GM10266 (cell line): Measurements from ENCODE around the gene UVSSA.

Experiments
- DNase-seq: peaks from one replicate; pipeline ENCODE4 v3.0.0; 2012; ENCODE audit errors: extremely low spot score
- CTCF ChIP-seq: IDR thresholded peaks from 2 replicates; pipeline ENCODE4 v1.5.1; 2012; ENCODE audit warnings: mild to moderate bottlenecking, low read depth; ENCODE audit not compliant: control insufficient read depth, insufficient read depth; ENCODE audit errors: missing control alignments

The UVSSA gene

GRCh38 chr4:1346781-1347409 lies at the start of gene UVSSA:
TSS of gene UVSSA (plus strand) at chr4:1347208. CDS start at chr4:1348092, 884 bp downstream.
- TF ChIP-seq CTCF: no peak
- DNase-seq: peak; percentile 100

- DNase-seq: no peak
- no peak for TF ChIP-seq CTCF
Observed at GRCh38 chr4:1297456-1298325, 49.3 kb upstream of the UVSSA start.

GRCh38 chr4:1298461-1298860 lies 48.5 kb upstream of the UVSSA start:
- no peak for TF ChIP-seq CTCF
- no peak for DNase-seq

GRCh38 chr4:1299301-1299860 lies 47.6 kb upstream of the UVSSA start:
- no peak for TF ChIP-seq CTCF
- DNase-seq: peak; percentile 29

GRCh38 chr4:1300466-1301455 lies 46.2 kb upstream of the UVSSA start:
- no peak for TF ChIP-seq CTCF
- no peak for DNase-seq

- no peak for TF ChIP-seq CTCF
- DNase-seq: no peak
Observed at GRCh38 chr4:1302159-1302558, 44.8 kb upstream of the UVSSA start.
